HEK293T (cell line): ENCODE measurements around the gene ADGRL2.

Source experiments
- CTBP1 ChIP-seq: fragments of 450-650 bp; IDR thresholded peaks from 2 replicates; pipeline ENCODE4 v1.6.1; 2016; ENCODE audit warnings: borderline replicate concordance
- FOXK2 ChIP-seq: fragments of 450-650 bp; IDR thresholded peaks from 2 replicates; pipeline ENCODE4 v1.6.1; 2016; ENCODE audit warnings: mild to moderate bottlenecking
- HDGF ChIP-seq: fragments of 450-650 bp; IDR thresholded peaks from 2 replicates; pipeline ENCODE4 v1.6.1; 2017; ENCODE audit warnings: antibody characterized with exemption, borderline replicate concordance
- LEF1 ChIP-seq: fragments of 450-650 bp; IDR thresholded peaks from 2 replicates; pipeline ENCODE4 v1.6.1; 2017; ENCODE audit warnings: mild to moderate bottlenecking, borderline replicate concordance
- NFRKB ChIP-seq: fragments of 450-650 bp; IDR thresholded peaks from 2 replicates; pipeline ENCODE4 v1.6.1; 2016; ENCODE audit warnings: mild to moderate bottlenecking, moderate library complexity
- PKNOX1 ChIP-seq: fragments of 450-650 bp; IDR thresholded peaks from 2 replicates; pipeline ENCODE4 v1.6.1; 2016
- SUZ12 ChIP-seq: fragments of 450-650 bp; IDR thresholded peaks from 2 replicates; pipeline ENCODE4 v1.6.1; 2016; ENCODE audit warnings: mild to moderate bottlenecking
- TARDBP ChIP-seq: fragments of 450-650 bp; IDR thresholded peaks from 2 replicates; pipeline ENCODE4 v1.6.1; 2016
- ZNF384 ChIP-seq: fragments of 450-650 bp; IDR thresholded peaks from 2 replicates; pipeline ENCODE4 v1.6.1; 2016

- TF ChIP-seq PKNOX1 (no peak), ZNF384 (no peak), NFRKB (no peak), TARDBP (no peak), FOXK2 (no peak), LEF1 (no peak), HDGF (no peak), CTBP1 (no peak), SUZ12 (no peak)
Observed at GRCh38 chr1:81802707-81803430, 2.1 kb downstream of the ADGRL2 start.
